Right cardiac atrium (tissue), 5 donors: ENCODE measurements around the gene CTNNA3. TPM values are rescaled to one million over a fixed set of nuclear protein-coding genes. Genes with fewer than 3 reads are reported as not detected.

Experiments
- ATAC-seq, 2 donors: fragments of 200-7000 bp; cut with Tn5 transposase; one replicate each; pipeline versions ENCODE4 v1.8.0 to v1.9.1; 2020; ENCODE audit warnings: moderate library complexity in 2 of 2, mild to moderate bottlenecking in 1 of 2
- DNase-seq, 3 donors: peaks; one replicate each; pipeline ENCODE4 v3.0.0-alpha.2; 2020
- H3K27ac ChIP-seq: one replicate; pipeline ENCODE4 v1.5.1; 2013; ENCODE audit warnings: mild to moderate bottlenecking, low read length, control low read depth, moderate library complexity
- H3K27me3 ChIP-seq: one replicate; pipeline ENCODE4 v1.6.1; 2013; ENCODE audit not compliant: control insufficient read depth, insufficient read depth
- H3K4me1 ChIP-seq: one replicate; pipeline ENCODE4 v1.6.1; 2013; ENCODE audit warnings: low read length; ENCODE audit not compliant: control insufficient read depth, insufficient read depth
- H3K4me3 ChIP-seq: one replicate; pipeline ENCODE4 v1.5.1; 2013; ENCODE audit warnings: low read length, control low read depth
- H3K9me3 ChIP-seq: one replicate; pipeline ENCODE4 v1.6.1; 2013; ENCODE audit warnings: low read length; ENCODE audit not compliant: control insufficient read depth
- WGBS: extraction: QIAGEN DNeasy Blood & Tissue Kit; methylation state at CpG from one replicate; pipeline ENCODE4 v1.1.7; 2013; 5-methylcytosine and 5-hydroxymethylcytosine counted together
- intact Hi-C, 4 donors: fragments of 100-400 bp; cut with DNase I; formaldehyde crosslinking; loops; one replicate each; pipeline versions ENCODE4 v1.11.0 to v1.14.0; 2022 to 2023
- polyA plus RNA-seq: library from polyadenylated mRNA; stranded (reverse); fragments of 200-250 nt; gene quantifications from one replicate; pipeline ENCODE4 v1.2.3, GENCODE V29; 2013
- total RNA-seq, 4 donors: library from RNA; stranded (reverse); fragmentation: NEBNext Ultra II Directional; extraction: Animal tissue kit (Norgen Biotek cat#: 25700); gene quantifications; one replicate each; pipeline ENCODE4 v1.2.1, GENCODE V29; 2021
- donor health status: healthy with polysubstance abuse.
- donor health status: DM: no; HTN: yes; CAD: no.
- donor health status: DM: no; HTN: no; CAD: no.
- donor health status: DM: no; HTN: yes; CAD: no; lungs with severe emphysema.
- donor health status: DM: yes; HTN: yes; CAD: no.

Gene CTNNA3
- total and polyA plus RNA-seq, 5 donors, result 4.5 to 81.7 (median 67.7) TPM

DNA sequence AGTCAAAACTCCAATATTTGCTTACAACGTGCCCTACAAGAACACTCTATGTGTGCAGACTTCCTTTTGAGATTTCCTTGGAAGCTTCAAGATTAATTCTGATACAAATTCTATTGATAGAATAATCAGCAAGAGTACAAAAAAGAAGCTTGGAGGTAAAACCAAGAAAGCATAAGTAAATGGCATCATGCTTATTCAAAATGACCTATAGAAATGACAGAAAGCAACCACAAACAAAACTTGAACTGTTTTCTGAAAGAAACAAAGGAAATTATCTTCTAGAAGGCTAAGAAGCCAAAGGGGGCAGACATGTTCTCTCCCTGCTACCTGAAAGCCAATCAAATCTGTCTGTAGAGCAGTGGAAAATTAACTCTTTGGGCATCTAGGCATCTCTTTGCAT lies 73.0 kb downstream of the CTNNA3 start:
- Histone ChIP-seq H3K27me3 (no peaks in the 10 kb centered on the region), H3K4me1 (no peaks in the 10 kb centered on the region), H3K4me3 (no peak overlapping the region), H3K9me3 (no peaks in the 10 kb centered on the region), H3K27ac (no peak overlapping the region)
- ATAC-seq, result no peak
- intact Hi-C loops, result no loop called here
- no peak for DNase-seq
- 60% methylated on average over 1 of the region's 1 CpG for WGBS

DNA sequence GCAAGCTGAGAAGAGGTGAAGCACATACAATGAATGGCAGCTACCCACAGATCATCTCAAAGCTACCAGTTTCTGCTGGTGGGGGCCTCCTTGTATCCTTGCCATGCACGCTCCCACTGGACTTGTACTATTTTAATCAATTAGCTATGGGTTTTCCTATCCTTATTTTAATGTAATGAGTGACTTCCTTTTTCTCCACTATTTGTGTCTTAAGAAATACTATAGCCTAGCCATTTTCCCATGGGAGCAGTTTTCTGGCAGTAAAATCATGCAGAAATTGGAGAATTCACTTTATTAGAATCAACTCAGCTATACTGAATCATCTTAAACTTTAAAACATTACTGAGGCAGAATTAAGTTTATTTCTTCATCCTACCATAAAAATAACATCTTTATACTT lies 73.5 kb downstream of the CTNNA3 start:
- Histone ChIP-seq H3K27me3 (no peaks in the 10 kb centered on the region), H3K4me1 (no peaks in the 10 kb centered on the region), H3K9me3 (no peaks in the 10 kb centered on the region), H3K27ac (no peak overlapping the region), H3K4me3 (no peak overlapping the region)
- WGBS, result 81% methylated on average over 1 of the region's 1 CpG
- ATAC-seq (no peak), DNase-seq (no peak)
- intact Hi-C loops, result no loop called here

DNA sequence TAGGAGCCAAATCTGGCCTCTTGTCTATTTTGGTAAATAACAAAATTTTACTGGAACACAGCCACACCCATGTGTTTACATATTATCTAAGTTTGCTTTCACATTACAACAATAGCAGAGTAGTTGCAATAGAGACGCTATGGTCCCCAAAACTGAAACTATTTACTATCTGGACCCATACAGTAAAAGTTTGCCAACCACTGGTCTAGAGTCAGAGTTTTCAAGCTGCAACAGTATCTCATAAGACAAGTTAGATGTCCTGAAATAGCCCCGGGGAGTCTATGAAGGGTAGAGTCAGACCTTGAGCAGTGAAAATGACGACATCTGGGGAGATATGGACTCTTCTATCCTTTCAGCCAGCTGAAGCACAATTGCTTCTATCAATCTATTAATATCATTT lies 74.2 kb downstream of the CTNNA3 start:
- Histone ChIP-seq H3K27me3 (no peaks in the 10 kb centered on the region), H3K27ac (no peak overlapping the region), H3K9me3 (no peaks in the 10 kb centered on the region), H3K4me1 (no peaks in the 10 kb centered on the region), H3K4me3 (no peak overlapping the region)
- intact Hi-C loops, result no loop called here
- ATAC-seq, result no peak
- DNase-seq, result no peak
- 55% methylated on average over 3 of the region's 3 CpGs for WGBS

DNA sequence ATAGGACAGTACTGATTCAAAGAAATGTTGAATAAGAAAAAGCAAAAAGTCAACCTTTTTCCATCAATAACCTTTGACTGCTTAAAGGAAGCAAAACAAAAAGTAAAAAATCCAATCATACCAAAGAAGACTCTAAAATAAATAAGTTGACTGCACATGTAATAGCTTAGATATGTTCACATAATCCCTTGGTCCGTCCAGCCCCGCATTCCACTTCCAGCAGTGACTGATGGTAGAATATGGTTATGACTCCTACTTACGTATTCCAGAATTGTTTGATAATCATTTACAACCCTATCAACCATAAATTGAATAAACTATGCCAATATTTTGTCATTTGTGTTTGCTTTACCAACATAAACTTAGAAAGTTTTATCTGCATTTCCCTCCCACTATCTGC lies 77.9 kb downstream of the CTNNA3 start:
- ATAC-seq (no peak), DNase-seq (no peak)
- H3K27me3 ChIP-seq, result no peaks in the 10 kb centered on the region

DNA sequence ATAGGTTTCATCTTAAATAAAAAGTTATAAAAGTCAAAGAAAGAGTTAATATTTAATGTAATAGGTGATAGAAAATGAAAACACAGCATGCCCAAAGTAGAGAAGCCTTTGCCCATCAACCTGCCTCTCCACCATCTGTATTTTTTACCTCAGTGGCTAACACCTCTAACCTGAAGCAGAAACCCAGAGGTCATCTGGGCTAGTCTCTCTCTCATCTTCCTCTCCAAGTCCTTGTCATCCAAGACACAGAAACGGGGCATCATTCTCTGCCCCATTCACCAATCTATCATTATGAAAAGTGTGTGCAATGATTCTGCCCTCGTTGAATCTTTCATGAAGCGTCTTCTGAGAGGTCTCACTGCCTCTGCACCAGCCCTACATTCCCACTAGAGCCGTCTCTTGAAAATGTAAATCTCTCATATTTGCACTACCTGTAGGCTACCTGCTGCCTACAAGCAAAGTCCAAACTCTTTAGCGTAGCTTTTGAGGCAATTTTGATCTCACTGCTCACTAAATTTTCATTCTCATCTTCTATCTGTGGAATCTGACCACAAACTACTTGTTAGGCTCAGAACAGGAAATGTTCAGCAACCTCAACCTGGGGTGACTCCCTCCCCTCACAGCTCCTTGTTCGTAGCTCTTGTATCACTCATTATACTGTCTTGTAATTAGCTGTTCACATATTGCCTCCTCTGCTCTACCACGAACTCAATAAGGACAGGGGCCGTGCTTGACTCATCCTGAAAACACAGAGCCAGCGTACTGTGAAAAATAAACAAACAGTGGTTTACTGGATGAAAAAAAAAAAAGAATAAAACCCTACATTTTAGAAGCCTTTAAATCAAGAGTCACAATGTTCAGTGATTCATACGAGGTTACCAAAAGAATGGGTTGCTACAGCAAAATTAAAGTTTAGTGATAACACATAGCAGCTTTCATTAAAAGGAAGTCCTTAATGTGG lies 83.1 kb downstream of the CTNNA3 start:
- Histone ChIP-seq H3K9me3 (no peaks in the 10 kb centered on the region), H3K27ac (no peak overlapping the region), H3K27me3 (no peaks in the 10 kb centered on the region), H3K4me1 (no peaks in the 10 kb centered on the region), H3K4me3 (no peak overlapping the region)
- intact Hi-C loops, result no loop called here
- WGBS, result 74% methylated on average over 10 of the region's 10 CpGs
- ATAC-seq (no peak), DNase-seq (no peak)

More for the DNA sequence above, 77.9 kb downstream of the CTNNA3 start:
- intact Hi-C loops, result no loop called here
- no peak overlapping the region for H3K4me3 ChIP-seq
- WGBS, result 75% methylated on average over 3 of the region's 3 CpGs
- no peaks in the 10 kb centered on the region for H3K4me1 ChIP-seq
- H3K9me3 ChIP-seq, result no peaks in the 10 kb centered on the region
- no peak overlapping the region for H3K27ac ChIP-seq

DNA sequence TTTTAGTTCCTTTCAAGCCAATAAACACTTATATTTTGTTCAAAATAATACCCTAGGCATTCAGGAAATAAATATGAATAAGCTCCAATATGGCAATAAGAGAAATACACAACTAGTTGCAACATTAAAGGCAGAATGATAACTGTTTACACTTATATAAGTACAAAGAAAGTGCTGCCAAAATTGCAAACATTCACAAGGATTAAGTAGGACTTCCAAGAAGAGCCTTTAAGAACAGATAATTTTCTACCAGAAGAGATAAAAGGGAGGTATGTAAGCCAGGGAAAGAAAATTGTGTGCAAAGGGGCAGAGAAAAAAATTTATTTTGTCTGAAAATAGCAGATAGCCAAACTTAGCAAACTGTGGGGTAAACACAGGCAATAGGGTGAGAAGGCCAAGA lies 83.8 kb downstream of the CTNNA3 start:
- Histone ChIP-seq H3K4me3 (no peak overlapping the region), H3K4me1 (no peaks in the 10 kb centered on the region), H3K27ac (no peak overlapping the region), H3K9me3 (no peaks in the 10 kb centered on the region), H3K27me3 (no peaks in the 10 kb centered on the region)
- ATAC-seq, result no peak
- DNase-seq, result no peak
- intact Hi-C loops, result no loop called here

DNA sequence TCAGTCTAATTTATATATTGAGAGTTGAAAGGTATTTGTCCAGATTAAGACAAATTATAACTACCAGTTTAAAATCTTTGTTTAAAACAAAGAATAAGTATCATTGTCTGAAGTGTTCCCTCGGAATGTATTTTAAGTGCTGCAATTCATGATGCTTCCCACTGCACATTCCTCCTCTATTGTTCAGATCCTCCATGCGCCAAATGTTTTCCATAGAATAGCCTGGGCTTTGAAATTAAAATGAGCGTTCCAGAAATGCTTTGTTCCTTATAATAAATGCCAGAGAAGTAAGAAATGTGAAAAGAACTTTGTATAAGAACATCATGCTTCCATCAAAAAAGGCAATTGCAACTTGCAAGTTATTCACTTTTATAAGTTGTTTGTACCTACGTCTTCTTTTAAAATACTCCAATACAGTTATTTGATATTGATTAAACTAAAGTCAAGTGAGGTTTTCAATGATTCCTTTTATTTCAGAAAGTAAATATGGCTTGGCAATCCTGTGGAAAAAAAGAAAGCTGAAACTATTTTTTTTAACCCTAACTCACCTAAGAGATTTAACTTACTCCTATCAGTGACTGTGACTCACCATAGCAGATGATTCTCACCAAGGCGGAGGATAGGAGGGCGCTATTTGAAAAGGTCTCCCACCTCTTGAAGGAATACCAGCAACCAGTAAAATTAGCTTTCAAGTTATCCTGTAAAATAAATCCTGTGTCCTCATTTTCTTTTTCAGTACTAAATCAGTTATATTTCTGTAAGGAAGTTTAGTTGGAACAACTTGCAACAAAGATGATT lies 85.8 kb downstream of the CTNNA3 start:
- WGBS, result 69% methylated on average over 6 of the region's 6 CpGs
- intact Hi-C loops, result no loop called here
- ATAC-seq, result no peak
- Histone ChIP-seq H3K4me3 (no peak overlapping the region), H3K27me3 (no peaks in the 10 kb centered on the region), H3K4me1 (no peaks in the 10 kb centered on the region), H3K9me3 (no peaks in the 10 kb centered on the region), H3K27ac (no peak overlapping the region)
- DNase-seq, result no peak

DNA sequence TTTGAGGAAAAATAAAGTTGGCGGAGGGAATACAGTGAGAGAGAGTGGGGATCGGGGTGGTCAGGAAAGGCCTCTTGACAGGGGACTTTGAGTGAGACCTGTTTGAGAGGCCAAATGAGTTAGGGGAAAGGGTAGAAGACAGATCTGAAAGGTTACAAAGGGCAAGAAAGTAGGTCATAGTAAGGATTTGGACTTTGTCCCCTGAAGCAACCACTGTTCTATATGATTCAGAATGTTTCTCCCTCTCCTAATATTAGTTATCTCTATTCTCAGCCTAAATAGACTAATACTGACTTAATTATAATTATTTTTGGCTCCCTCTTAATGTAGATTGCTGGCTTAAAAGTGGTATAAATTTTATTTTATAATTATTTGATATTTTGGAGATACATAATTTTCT lies 88.0 kb downstream of the CTNNA3 start:
- Histone ChIP-seq H3K27ac (no peak overlapping the region), H3K27me3 (no peaks in the 10 kb centered on the region), H3K4me3 (no peak overlapping the region), H3K4me1 (no peaks in the 10 kb centered on the region), H3K9me3 (no peaks in the 10 kb centered on the region)
- DNase-seq, result no peak
- WGBS, result over 99% methylated on average over 2 of the region's 2 CpGs
- intact Hi-C loops, result no loop called here
- ATAC-seq, result no peak

DNA sequence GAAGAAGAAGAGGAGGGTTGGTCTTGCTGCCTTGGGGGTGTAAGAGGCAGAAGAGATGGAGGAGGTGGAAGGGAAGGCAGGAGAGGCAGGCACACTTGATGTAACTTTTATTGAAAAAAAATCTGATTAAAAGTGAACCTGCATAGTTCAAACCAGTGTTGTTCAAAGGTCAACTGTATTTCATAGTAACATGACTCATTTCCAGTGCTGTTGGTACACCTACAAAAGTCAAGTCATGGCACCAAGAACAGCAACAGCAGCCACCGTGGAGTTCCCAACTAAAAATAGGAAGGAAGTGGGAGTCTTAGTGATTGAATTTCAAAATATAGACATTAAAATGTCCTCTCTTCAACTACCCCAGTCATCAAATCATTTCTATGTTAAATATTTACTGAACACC lies 88.5 kb downstream of the CTNNA3 start:
- Histone ChIP-seq H3K9me3 (no peaks in the 10 kb centered on the region), H3K27ac (no peak overlapping the region), H3K27me3 (no peaks in the 10 kb centered on the region), H3K4me1 (no peaks in the 10 kb centered on the region), H3K4me3 (no peak overlapping the region)
- intact Hi-C loops, result no loop called here
- DNase-seq, result no peak
- no peak for ATAC-seq
- WGBS, result 15% methylated on average over 1 of the region's 1 CpG

DNA sequence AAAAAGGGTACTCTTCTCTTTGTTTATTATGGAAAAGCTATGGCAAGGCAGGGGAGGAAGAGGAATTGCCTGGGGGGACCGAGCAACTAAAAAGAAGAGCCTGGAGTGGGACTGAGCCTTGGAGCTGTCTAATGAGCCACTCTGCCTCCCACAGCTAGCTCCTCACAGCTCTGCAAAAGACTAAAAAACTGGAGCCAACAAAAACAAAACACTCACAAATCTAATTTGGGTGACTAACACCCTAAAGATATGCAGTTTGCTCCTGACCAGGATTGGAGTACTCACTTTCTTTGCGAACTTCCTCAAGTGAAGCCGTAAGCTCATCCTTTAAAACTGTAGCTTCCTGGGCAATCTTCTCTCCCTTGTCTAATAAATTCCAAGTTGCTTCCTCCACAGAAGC lies 89.4 kb downstream of the CTNNA3 start:
- WGBS, result 39% methylated on average over 3 of the region's 3 CpGs
- H3K27ac ChIP-seq, result no peak overlapping the region
- intact Hi-C loops, result no loop called here

DNA sequence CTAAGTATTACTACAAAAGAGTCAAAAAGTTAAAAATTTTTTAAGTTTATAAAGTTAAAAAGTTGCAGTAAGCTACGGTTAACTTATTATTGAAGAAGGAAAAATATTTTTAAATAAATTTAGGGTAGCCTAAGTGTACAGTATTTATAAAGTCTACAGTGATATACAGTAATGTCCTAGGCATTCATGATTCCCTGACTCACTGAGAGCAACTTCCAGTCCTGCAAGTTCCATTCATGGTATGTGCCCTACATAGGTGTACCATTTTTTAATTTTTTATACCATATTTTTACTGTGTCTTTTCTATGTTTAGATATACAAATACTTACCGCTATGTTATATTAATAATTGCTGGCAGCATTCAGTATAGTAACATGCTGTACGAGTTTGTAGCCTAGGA lies 92.3 kb downstream of the CTNNA3 start:
- WGBS, result 91% methylated on average over 3 of the region's 3 CpGs
- no peak for DNase-seq
- intact Hi-C loops, result no loop called here

More for the DNA sequence above, 89.4 kb downstream of the CTNNA3 start:
- Histone ChIP-seq H3K4me3 (no peak overlapping the region), H3K9me3 (no peaks in the 10 kb centered on the region), H3K4me1 (no peaks in the 10 kb centered on the region), H3K27me3 (no peaks in the 10 kb centered on the region)
- ATAC-seq, result no peak
- no peak for DNase-seq

More for the DNA sequence above, 92.3 kb downstream of the CTNNA3 start:
- Histone ChIP-seq H3K4me1 (no peaks in the 10 kb centered on the region), H3K9me3 (no peaks in the 10 kb centered on the region), H3K27ac (no peak overlapping the region), H3K4me3 (no peak overlapping the region), H3K27me3 (no peaks in the 10 kb centered on the region)
- ATAC-seq, result no peak
